GM12801 (cell line): ENCODE results near the gene GPATCH8.

ENCODE experiments used
- CTCF ChIP-seq: IDR thresholded peaks from one replicate; pipeline ENCODE4 v1.5.1; 2011; ENCODE audit warnings: control low read depth; ENCODE audit not compliant: insufficient read length; ENCODE audit errors: extremely low read depth

Gene GPATCH8

GRCh38 chr17:44360826-44361225 is 142.4 kb downstream of the GPATCH8 start:
- TF ChIP-seq CTCF = no peak

GRCh38 chr17:44360144-44360533 is 143.1 kb downstream of the GPATCH8 start:
- TF ChIP-seq CTCF = no peak

GRCh38 chr17:44359458-44360143 is 143.6 kb downstream of the GPATCH8 start:
- TF ChIP-seq CTCF = no peak

- TF ChIP-seq CTCF = no peak
These were observed 144.2 kb downstream of the GPATCH8 start for GRCh38 chr17:44359006-44359405.

GRCh38 chr17:44358066-44358465 is 145.1 kb downstream of the GPATCH8 start:
- no peak for TF ChIP-seq CTCF

- no peak for TF ChIP-seq CTCF
These were observed 147.0 kb downstream of the GPATCH8 start for GRCh38 chr17:44356241-44356640.

GRCh38 chr17:44355642-44356099 is 147.5 kb downstream of the GPATCH8 start:
- TF ChIP-seq CTCF = no peak
